IMR-90 (cell line): Measurements from ENCODE around the gene SEMA3C. TPM values are rescaled to one million over a fixed set of nuclear protein-coding genes. Genes with fewer than 3 reads are reported as not detected.

Source experiments
- ATAC-seq: fragments of 200-7000 bp; cut with Tn5 transposase; 2 replicates; pipeline ENCODE4 v1.9.1; 2020; ENCODE audit warnings: low read depth, mild to moderate bottlenecking, moderate library complexity
- BruUV-seq: library from RNA; stranded (reverse); fragments of 400-500 nt; replicated peaks from 2 replicates; lab custom pipeline; 2021; lab: Mats Ljungman, UMichigan
- CTCF ChIA-PET: fragments of 300-600 bp; formaldehyde crosslinking; extraction: SDS; loops from one replicate; lab custom pipeline; 2021; ENCODE audit warnings: antibody characterized with exemption; lab: Yijun Ruan, JAX
- POLR2A ChIA-PET: fragments of 300-600 bp; sonication (Branson Sonifier 250); formaldehyde crosslinking; loops from one replicate; lab custom pipeline; 2022; ENCODE audit warnings: antibody characterized with exemption; ENCODE audit not compliant: unreplicated experiment; lab: Charles Lee
- DNase-seq: peaks from one replicate; pipeline ENCODE4 v3.0.0; 2013
- H2AFZ ChIP-seq: replicated peaks from 2 replicates; pipeline ENCODE3; 2013; ENCODE audit warnings: low read length, mild to moderate bottlenecking; ENCODE audit not compliant: poor library complexity
- H2AK5ac ChIP-seq: 2 replicates; pipeline ENCODE4 v1.6.1; 2013; ENCODE audit warnings: low read depth, low read length, inconsistent platforms
- H2AK9ac ChIP-seq: replicated peaks from 2 replicates; pipeline ENCODE3; 2013; ENCODE audit warnings: mild to moderate bottlenecking, low read depth, low read length, moderate library complexity; ENCODE audit not compliant: poor library complexity
- H2BK120ac ChIP-seq: 2 replicates; pipeline ENCODE4 v1.6.1; 2013; ENCODE audit warnings: low read depth, low read length, inconsistent platforms
- H2BK15ac ChIP-seq: 3 replicates; pipeline ENCODE4 v1.6.1; 2013; ENCODE audit warnings: low read depth, low read length, inconsistent platforms
- H2BK20ac ChIP-seq: 2 replicates; pipeline ENCODE4 v1.6.1; 2013; ENCODE audit warnings: low read depth, mild to moderate bottlenecking, inconsistent platforms, low read length, moderate library complexity
- H2BK5ac ChIP-seq: 2 replicates; pipeline ENCODE4 v1.6.1; 2013; ENCODE audit warnings: mild to moderate bottlenecking, low read depth, low read length, inconsistent platforms; ENCODE audit not compliant: poor library complexity, severe bottlenecking
- H3K14ac ChIP-seq: replicated peaks from 2 replicates; pipeline ENCODE4 v1.6.1; 2013; ENCODE audit warnings: low read depth, low read length, inconsistent platforms
- H3K18ac ChIP-seq: 2 replicates; pipeline ENCODE4 v1.6.1; 2013; ENCODE audit warnings: low read depth, low read length, control low read depth
- H3K23ac ChIP-seq: 2 replicates; pipeline ENCODE4 v1.6.1; 2013; ENCODE audit warnings: low read depth, low read length, inconsistent platforms
- H3K27ac ChIP-seq: 2 replicates; pipeline ENCODE4 v1.5.1; 2013; ENCODE audit warnings: mild to moderate bottlenecking, control low read depth, low read length; ENCODE audit not compliant: insufficient read depth
- H3K27me3 ChIP-seq: 2 replicates; pipeline ENCODE4 v1.6.1; 2013; ENCODE audit warnings: low read length; ENCODE audit not compliant: control insufficient read depth, insufficient read depth
- H3K36me3 ChIP-seq: 2 replicates; pipeline ENCODE4 v1.6.1; 2013; ENCODE audit warnings: low read length, mixed read lengths; ENCODE audit not compliant: control insufficient read depth, insufficient read depth
- H3K4ac ChIP-seq: 2 replicates; pipeline ENCODE4 v1.6.1; 2013; ENCODE audit warnings: low read depth, low read length, inconsistent platforms
- H3K4me1 ChIP-seq: 2 replicates; pipeline ENCODE4 v1.6.1; 2013; ENCODE audit warnings: low read length, mixed read lengths; ENCODE audit not compliant: control insufficient read depth, insufficient read depth
- H3K4me2 ChIP-seq: 2 replicates; pipeline ENCODE4 v1.6.1; 2013; ENCODE audit warnings: low read depth, mild to moderate bottlenecking, control low read depth, low read length, moderate library complexity
- H3K4me3 ChIP-seq: 2 replicates; pipeline ENCODE4 v1.5.1; 2013; ENCODE audit warnings: low read depth, mild to moderate bottlenecking, control low read depth, low read length, moderate library complexity; ENCODE audit not compliant: insufficient read depth
- H3K56ac ChIP-seq: 2 replicates; pipeline ENCODE4 v1.6.1; 2013; ENCODE audit warnings: low read length, inconsistent platforms; ENCODE audit not compliant: insufficient read depth; ENCODE audit errors: extremely low read depth
- H3K79me1 ChIP-seq, 2 experiments: 2 replicates each; pipeline ENCODE4 v1.6.1; 2013; ENCODE audit warnings: low read length in 2 of 2, inconsistent platforms in 1 of 2, low read depth in 1 of 2
- H3K9ac ChIP-seq: 2 replicates; pipeline ENCODE4 v1.6.1; 2013; ENCODE audit warnings: low read depth, low read length, control low read depth
- H3K9me1 ChIP-seq: 2 replicates; pipeline ENCODE4 v1.6.1; 2013; ENCODE audit warnings: low read length, inconsistent platforms; ENCODE audit not compliant: insufficient read depth
- H3K9me3 ChIP-seq: 2 replicates; pipeline ENCODE4 v1.6.1; 2013; ENCODE audit warnings: low read length; ENCODE audit not compliant: control insufficient read depth, insufficient read depth
- H4K20me1 ChIP-seq: 2 replicates; pipeline ENCODE4 v1.6.1; 2013; ENCODE audit warnings: low read length, inconsistent platforms; ENCODE audit not compliant: insufficient read depth
- H4K5ac ChIP-seq: 2 replicates; pipeline ENCODE4 v1.6.1; 2013; ENCODE audit warnings: mild to moderate bottlenecking, low read depth, low read length, control low read depth
- H4K8ac ChIP-seq, 2 experiments: 2 replicates each; pipeline ENCODE4 v1.6.1; 2013; ENCODE audit warnings: low read depth in 2 of 2, low read length in 2 of 2, control low read depth in 1 of 2, inconsistent platforms in 1 of 2
- H4K91ac ChIP-seq: 2 replicates; pipeline ENCODE4 v1.6.1; 2013; ENCODE audit warnings: low read depth, low read length, inconsistent platforms; ENCODE audit not compliant: insufficient read depth
- CEBPB ChIP-seq: IDR thresholded peaks from 2 replicates; pipeline ENCODE4 v1.6.1; 2012; ENCODE audit warnings: low read depth, low read length, improper control_type of control experiment
- CHD1 ChIP-seq: IDR thresholded peaks from 2 replicates; pipeline ENCODE4 v1.6.1; 2012; ENCODE audit warnings: low read depth, low read length, improper control_type of control experiment
- ELK1 ChIP-seq: fragments of 150-350 bp; IDR thresholded peaks from 2 replicates; pipeline ENCODE4 v1.6.1; 2016; ENCODE audit warnings: low read depth, mild to moderate bottlenecking, low read length, moderate library complexity, borderline replicate concordance
- FOS ChIP-seq: fragments of 150-350 bp; IDR thresholded peaks from 2 replicates; pipeline ENCODE4 v1.6.1; 2016; ENCODE audit warnings: low read depth, low read length
- MAFK ChIP-seq: IDR thresholded peaks from 2 replicates; pipeline ENCODE4 v1.6.1; 2012; ENCODE audit warnings: low read depth, low read length, improper control_type of control experiment
- WGBS, 2 experiments: methylation state at CpG; one replicate each; pipeline versions ENCODE4 v1.1.5 to v1.1.7; 2013; ENCODE audit warnings: missing lambda C conversion rate in 2 of 2; ENCODE audit not compliant: insufficient read length in 1 of 2; ENCODE audit errors: extremely low coverage in 2 of 2; 5-methylcytosine and 5-hydroxymethylcytosine counted together
- dilution Hi-C: fragments of 300-500 bp; cut with HindIII; formaldehyde crosslinking; loops from one replicate; pipeline ENCODE4 v1.14.3; 2018; ENCODE audit warnings: low sequenced_read_pairs; ENCODE audit not compliant: unreplicated experiment
- in situ Hi-C: fragments of 300-500 bp; cut with MboI; formaldehyde crosslinking; loops from 3 replicates; pipeline ENCODE4 v1.14.3; 2019; ENCODE audit warnings: low sequenced_read_pairs, inconsistent platforms, mixed read lengths
- intact Hi-C: fragments of 100-400 bp; cut with micrococcal nuclease; formaldehyde crosslinking; loops from 2 replicates; pipeline ENCODE4 v1.10.0; 2022
- polyA plus RNA-seq, 3 experiments: library from polyadenylated mRNA; depleted of rRNA; stranded (reverse); fragments of >200 nt; gene quantifications; 2 replicates each; pipeline ENCODE4 v1.2.3, GENCODE V29; 2012; ENCODE audit warnings: low replicate concordance in 1 of 3
- total RNA-seq: library from RNA; depleted of rRNA; stranded (reverse); fragments of >200 nt; gene quantifications from 2 replicates; pipeline ENCODE4 v1.2.3, GENCODE V29; 2012

Gene SEMA3C
- total and polyA plus RNA-seq, 2 of the 4 experiments (the other 2 are of a cell fraction): 21.2 to 97.1 TPM

GRCh38 chr7:80770675-80771081 is 148.2 kb downstream of the SEMA3C start:
- no peak overlapping the region for H2BK5ac ChIP-seq
- H3K27me3 ChIP-seq: no peaks in the 10 kb centered on the region
- no peak overlapping the region for H2BK20ac ChIP-seq
- no peak overlapping the region for H4K5ac ChIP-seq
- no peak overlapping the region for H2BK15ac ChIP-seq
- H3K14ac ChIP-seq: no peak overlapping the region
- H2AK5ac ChIP-seq: no peak overlapping the region
- no peak overlapping the region for H3K27ac ChIP-seq
- no peak overlapping the region for H3K4ac ChIP-seq
- H3K4me2 ChIP-seq: no peak overlapping the region
- no peaks in the 10 kb centered on the region for H3K9me3 ChIP-seq
- in situ Hi-C loops (no loop called here), intact Hi-C loops (loop anchor here (5.0 kb wide), 1 partner anchor 62 kb away; no protein-coding TSS in a partner anchor), dilution Hi-C loops (no loop called here)
- no peak overlapping the region for H3K56ac ChIP-seq
- TF ChIP-seq FOS: no peak
- TF ChIP-seq MAFK: no peak
- TF ChIP-seq CEBPB: no peak
- no peak for TF ChIP-seq CHD1
- TF ChIP-seq ELK1: no peak
- no peak overlapping the region for H4K91ac ChIP-seq
- CTCF ChIA-PET: interaction anchor here (0.6 kb wide), 2 partner anchors 9 to 61 kb away, joined by 3 to 7 read pairs; no protein-coding TSS in a partner anchor
- ATAC-seq: no peak
- H3K4me3 ChIP-seq: no peak overlapping the region
- no peak overlapping the region for H2BK120ac ChIP-seq
- no peak overlapping the region for H2AFZ ChIP-seq
- H3K36me3 ChIP-seq: peaks cover 3% of the 10 kb centered on the region; the same call in 1 of the 2 replicates
- no TSS peak for BruUV-seq
- no peak overlapping the region for H3K18ac ChIP-seq
- H4K20me1 ChIP-seq: no peaks in the 10 kb centered on the region
- no peak for DNase-seq
- H3K9ac ChIP-seq: no peak overlapping the region
- peaks cover 6% of the 10 kb centered on the region for H3K9me1 ChIP-seq
- no peaks in the 10 kb centered on the region for H3K79me1 ChIP-seq
- H3K23ac ChIP-seq: no peak overlapping the region
- no peak overlapping the region for H2AK9ac ChIP-seq
- POLR2A ChIA-PET: no interaction called here
- peaks cover 7% of the 10 kb centered on the region; the same call in 1 of the 2 replicates for H3K4me1 ChIP-seq
- no peak overlapping the region for H4K8ac ChIP-seq
- WGBS, 2 experiments: no CpG with 5 or more reads among the region's 2 CpGs
